Pancreas (tissue), 10 donors: Measurements from ENCODE around the gene ELL2. TPM values are rescaled to one million over a fixed set of nuclear protein-coding genes. Genes with fewer than 3 reads are reported as not detected.

Experiments used
- ATAC-seq, 4 donors: fragments of 200-7000 bp; cut with Tn5 transposase; one replicate each; pipeline versions ENCODE4 v1.8.0 to v1.9.1; 2020; ENCODE audit warnings: mild to moderate bottlenecking in 4 of 4, moderate library complexity in 4 of 4
- DNase-seq, 6 donors: peaks; one replicate each; pipeline ENCODE4 v3.0.0-alpha.2; 2020
- FAIRE-seq: peaks from 2 replicates; lab custom pipeline; 2012; peaks lifted over from hg19 to GRCh38; lab: Jason Lieb, UNC
- H3K27ac ChIP-seq, 4 donors: fragments of 200-600 bp; sonication (generic); 1 replicate in 3 of 4; 2 replicates in 1 of 4; pipeline versions ENCODE4 v1.5.0 to v1.8.0; 2020
- H3K27me3 ChIP-seq, 4 donors: fragments of 200-600 bp; one replicate each; pipeline ENCODE4 v1.8.0; 2021
- H3K36me3 ChIP-seq, 3 donors: fragments of 200-600 bp; sonication (generic) in 1 of 3; one replicate each; pipeline versions ENCODE4 v1.5.0 to v1.8.0; 2020 to 2021
- H3K4me1 ChIP-seq, 3 donors: fragments of 200-600 bp; one replicate each; pipeline ENCODE4 v1.8.0; 2021
- H3K4me3 ChIP-seq, 4 donors: fragments of 200-600 bp; sonication (generic) in 2 of 4; one replicate each; pipeline versions ENCODE4 v1.5.0 to v1.8.0; 2020 to 2021
- H3K9me3 ChIP-seq, 4 donors: fragments of 200-600 bp; one replicate each; pipeline ENCODE4 v1.8.0; 2021
- WGBS, 2 donors: extraction: QIAGEN DNeasy Blood & Tissue Kit; methylation state at CpG; one replicate each; pipeline ENCODE4 v1.1.7; 2013; 5-methylcytosine and 5-hydroxymethylcytosine counted together
- intact Hi-C, 3 donors: fragments of 100-400 bp; cut with DNase I; formaldehyde crosslinking; loops; one replicate each; pipeline versions ENCODE4 v1.11.1 to v1.14.2; 2022
- polyA plus RNA-seq, 2 donors: library from polyadenylated mRNA; stranded (reverse); fragments of 200-250 nt; gene quantifications; one replicate each; pipeline ENCODE4 v1.2.3, GENCODE V29; 2013
- total RNA-seq, 6 donors: library from RNA; stranded (reverse); fragmentation: NEBNext Ultra II Directional in 4 of 6; extraction: Animal tissue kit (Norgen Biotek cat#: 25700) in 4 of 6; gene quantifications; one replicate each; pipeline versions ENCODE4 v1.2.1 to v1.2.4, GENCODE V29; 2021 to 2023
- TF ChIP-seq, protein P1 (sequence below), 4 donors: fragments of 200-600 bp; sonication (generic) in 3 of 4; IDR thresholded peaks; one replicate each; pipeline versions ENCODE4 v1.5.0 to v1.8.0; 2021; ENCODE audit warnings: antibody characterized with exemption in 4 of 4
- donor health status: healthy with polysubstance abuse.
- donor health status: DM: no; HTN: no; CAD: no; lungs with moderate emphysema.
- donor health status: DM: no; HTN: no; CAD: no.
- donor health status: control.
- donor health status: control.
- donor health status: Bipolar disorder and iron deficiency.
- donor health status: DM: yes; HTN: yes; CAD: no.
- donor health status: DM: no; HTN: no; CAD: no.
- donor health status: DM: no; HTN: no; CAD: no.
- donor health status: DM: yes; HTN: yes; CAD: no.

ELL2 gene
- total and polyA plus RNA-seq, 8 donors = 21.0 to 92.8 (median 76.8) TPM

DNA sequence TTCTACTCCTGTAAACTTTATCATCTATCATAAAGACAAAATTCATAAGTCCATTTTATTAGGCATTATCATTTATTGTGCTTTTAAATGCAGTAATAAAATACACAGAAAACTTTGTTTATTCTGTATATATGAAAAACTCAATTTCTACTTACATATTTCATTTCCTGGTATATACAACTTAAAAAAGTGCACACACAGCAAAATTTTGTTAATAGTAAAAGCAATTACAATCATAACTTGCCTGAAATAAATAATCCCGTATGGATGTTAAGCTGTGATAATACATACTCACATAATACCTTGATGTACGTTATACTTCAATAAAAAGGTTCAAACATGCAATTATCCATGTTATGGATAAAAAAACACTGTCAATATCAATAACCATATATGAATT lies 19.2 kb downstream of the ELL2 start:
- ATAC-seq (no peak), DNase-seq (no peak), FAIRE-seq (no peak)
- peaks cover 38 to 46% (median 42%) of the 10 kb centered on the region in 3 donors for H3K4me1 ChIP-seq
- TF ChIP-seq, protein P1, sequence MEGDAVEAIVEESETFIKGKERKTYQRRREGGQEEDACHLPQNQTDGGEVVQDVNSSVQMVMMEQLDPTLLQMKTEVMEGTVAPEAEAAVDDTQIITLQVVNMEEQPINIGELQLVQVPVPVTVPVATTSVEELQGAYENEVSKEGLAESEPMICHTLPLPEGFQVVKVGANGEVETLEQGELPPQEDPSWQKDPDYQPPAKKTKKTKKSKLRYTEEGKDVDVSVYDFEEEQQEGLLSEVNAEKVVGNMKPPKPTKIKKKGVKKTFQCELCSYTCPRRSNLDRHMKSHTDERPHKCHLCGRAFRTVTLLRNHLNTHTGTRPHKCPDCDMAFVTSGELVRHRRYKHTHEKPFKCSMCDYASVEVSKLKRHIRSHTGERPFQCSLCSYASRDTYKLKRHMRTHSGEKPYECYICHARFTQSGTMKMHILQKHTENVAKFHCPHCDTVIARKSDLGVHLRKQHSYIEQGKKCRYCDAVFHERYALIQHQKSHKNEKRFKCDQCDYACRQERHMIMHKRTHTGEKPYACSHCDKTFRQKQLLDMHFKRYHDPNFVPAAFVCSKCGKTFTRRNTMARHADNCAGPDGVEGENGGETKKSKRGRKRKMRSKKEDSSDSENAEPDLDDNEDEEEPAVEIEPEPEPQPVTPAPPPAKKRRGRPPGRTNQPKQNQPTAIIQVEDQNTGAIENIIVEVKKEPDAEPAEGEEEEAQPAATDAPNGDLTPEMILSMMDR (IDR thresholded peaks at IDR 0.05) = no peak
- no peaks in the 10 kb centered on the region for H3K36me3 ChIP-seq
- no peak overlapping the region for H3K27ac ChIP-seq
- no peaks in the 10 kb centered on the region for H3K9me3 ChIP-seq
- H3K4me3 ChIP-seq = no peak overlapping the region
- no peaks in the 10 kb centered on the region for H3K27me3 ChIP-seq
- WGBS, 2 donors = 61 to 71% methylated on average over 2 of the region's 2 CpGs
- intact Hi-C loops = no loop called here

DNA sequence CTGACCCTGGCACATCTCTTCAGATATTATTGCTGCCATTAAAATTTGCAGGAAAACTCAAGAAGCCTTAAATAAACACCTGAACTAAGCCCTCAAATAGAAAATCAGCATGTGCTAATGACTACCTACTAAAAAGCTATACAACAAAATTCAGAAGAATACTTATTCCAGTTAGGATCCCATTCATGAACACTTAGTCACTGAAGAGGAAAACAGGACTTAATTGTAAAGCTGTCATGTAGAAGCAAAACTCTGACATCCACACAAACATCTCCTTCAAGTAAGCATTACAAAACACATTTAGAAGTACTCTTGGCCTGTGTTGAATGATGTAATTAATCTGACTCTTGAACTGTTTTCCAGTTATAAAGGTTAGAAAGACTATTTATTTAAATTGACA lies 19.9 kb downstream of the ELL2 start:
- no peaks in the 10 kb centered on the region for H3K9me3 ChIP-seq
- H3K4me1 ChIP-seq = peaks cover 38 to 50% (median 45%) of the 10 kb centered on the region in 3 donors
- DNase-seq (no peak), ATAC-seq (no peak), FAIRE-seq (no peak)
- H3K4me3 ChIP-seq = no peak overlapping the region
- TF ChIP-seq, protein P1 (IDR thresholded peaks at IDR 0.05) = no peak
- no peak overlapping the region for H3K27ac ChIP-seq
- no peaks in the 10 kb centered on the region for H3K27me3 ChIP-seq
- H3K36me3 ChIP-seq = no peaks in the 10 kb centered on the region
- intact Hi-C loops = no loop called here

DNA sequence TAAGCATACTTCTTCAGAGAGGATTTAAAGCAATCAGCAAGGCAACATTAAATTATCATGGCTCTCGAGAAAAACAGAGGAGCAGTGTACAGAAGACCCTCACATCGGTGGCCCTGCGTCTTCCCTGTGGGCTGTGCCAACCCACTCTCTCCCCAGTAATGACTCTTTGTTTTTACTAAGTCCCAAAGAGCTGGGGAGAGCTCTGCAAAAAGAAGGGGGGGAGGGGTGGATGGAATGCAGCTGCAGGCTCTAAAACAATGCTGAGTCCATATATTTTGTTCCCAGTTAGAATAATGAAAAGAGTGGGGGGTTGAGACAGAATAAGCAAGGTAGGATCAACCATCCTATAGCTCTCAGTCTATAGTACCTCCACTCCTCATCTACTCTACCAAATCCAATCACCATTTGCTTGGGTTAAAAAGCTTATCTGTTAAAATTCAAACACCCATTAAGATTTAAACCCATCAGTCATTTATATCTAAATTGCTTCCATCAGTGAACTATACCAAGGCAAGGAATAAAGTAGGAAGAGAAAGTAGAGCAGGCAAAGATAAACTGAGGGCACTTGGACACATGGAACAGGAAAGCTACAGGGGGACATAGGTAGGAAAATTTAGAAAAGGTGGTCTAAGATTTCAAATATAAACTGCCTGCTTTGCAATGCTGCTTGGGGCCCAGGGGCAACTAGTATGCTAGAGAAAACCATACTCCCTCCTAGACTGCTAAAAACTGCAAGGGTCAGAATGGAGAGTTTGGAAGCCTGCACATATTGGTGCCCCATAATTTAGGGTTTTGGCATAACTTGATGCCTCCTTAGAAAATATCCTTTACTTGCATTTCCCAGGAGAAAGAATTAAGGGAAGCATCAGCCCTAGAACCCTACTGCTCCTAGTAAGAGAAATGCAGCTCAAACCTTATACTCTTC lies 20.6 kb downstream of the ELL2 start:
- no peak for DNase-seq
- H3K4me3 ChIP-seq = no peak overlapping the region
- WGBS, 2 donors = 65% methylated on average over 3 of the region's 3 CpGs
- H3K27ac ChIP-seq = no peak overlapping the region
- H3K4me1 ChIP-seq = peaks cover 36 to 50% (median 49%) of the 10 kb centered on the region in 3 donors
- H3K9me3 ChIP-seq = no peaks in the 10 kb centered on the region
- H3K27me3 ChIP-seq = no peaks in the 10 kb centered on the region
- ATAC-seq = no peak
- no peak for FAIRE-seq
- H3K36me3 ChIP-seq = no peaks in the 10 kb centered on the region
- TF ChIP-seq, protein P1 (IDR thresholded peaks at IDR 0.05) = no peak
- intact Hi-C loops = no loop called here

GRCh38 chr5:95939465-95939864 lies 22.2 kb downstream of the ELL2 start:
- DNase-seq = no peak
- Histone ChIP-seq H3K27ac (no peak overlapping the region), H3K9me3 (no peaks in the 10 kb centered on the region), H3K27me3 (no peaks in the 10 kb centered on the region), H3K4me1 (peaks cover 37 to 55% (median 54%) of the 10 kb centered on the region in 3 donors), H3K36me3 (no peaks in the 10 kb centered on the region), H3K4me3 (no peak overlapping the region)
- intact Hi-C loops = no loop called here
- 49 to 58% methylated on average over 1 of the region's 1 CpG for WGBS, 2 donors
- ATAC-seq = no peak
- no peak for FAIRE-seq
- TF ChIP-seq, protein P1 (IDR thresholded peaks at IDR 0.05) = no peak

DNA sequence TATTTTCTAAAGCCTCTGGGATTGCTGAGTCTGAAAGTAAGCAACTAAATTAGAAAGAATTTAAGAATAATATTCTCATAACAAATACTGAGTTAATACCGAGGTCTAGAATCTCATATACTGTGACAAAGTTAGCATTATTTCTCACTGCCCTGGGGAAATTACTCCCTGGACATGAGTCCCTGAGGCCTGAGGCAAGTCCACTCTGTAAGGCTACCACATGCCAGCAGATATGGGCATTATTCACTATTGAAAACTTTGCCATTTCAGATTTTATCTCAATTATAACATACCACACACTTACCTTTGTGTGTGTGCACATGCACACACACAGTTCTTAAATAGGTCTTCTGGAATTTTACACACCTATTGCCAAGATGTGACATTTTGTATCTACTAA lies 22.9 kb downstream of the ELL2 start:
- H3K36me3 ChIP-seq = no peaks in the 10 kb centered on the region
- DNase-seq (no peak), ATAC-seq (no peak), FAIRE-seq (no peak)
- no peaks in the 10 kb centered on the region for H3K9me3 ChIP-seq
- TF ChIP-seq, protein P1 (IDR thresholded peaks at IDR 0.05) = no peak
- H3K27ac ChIP-seq = no peak overlapping the region
- intact Hi-C loops = no loop called here
- H3K27me3 ChIP-seq = no peaks in the 10 kb centered on the region
- 95 to 96% methylated on average over 1 of the region's 1 CpG for WGBS, 2 donors
- peaks cover 35 to 54% (median 52%) of the 10 kb centered on the region in 3 donors for H3K4me1 ChIP-seq
- no peak overlapping the region for H3K4me3 ChIP-seq
